Limb (tissue), 2 donors: ENCODE data around the gene DNAI4.
"Not testable (repeated sequence)": the region's sequence is repeated elsewhere in the genome, so short reads cannot be mapped to it uniquely, and the experiment has no call there.

ENCODE experiments used
- DNase-seq, 2 donors: peaks; one replicate each; pipeline ENCODE4 v3.0.0-alpha.2; 2016; ENCODE audit errors: extremely low spot score in 2 of 2

DNAI4 gene

GRCh38 chr1:66840929-66841328 is 83.7 kb downstream of the DNAI4 start:
- no peak for DNase-seq

DNA sequence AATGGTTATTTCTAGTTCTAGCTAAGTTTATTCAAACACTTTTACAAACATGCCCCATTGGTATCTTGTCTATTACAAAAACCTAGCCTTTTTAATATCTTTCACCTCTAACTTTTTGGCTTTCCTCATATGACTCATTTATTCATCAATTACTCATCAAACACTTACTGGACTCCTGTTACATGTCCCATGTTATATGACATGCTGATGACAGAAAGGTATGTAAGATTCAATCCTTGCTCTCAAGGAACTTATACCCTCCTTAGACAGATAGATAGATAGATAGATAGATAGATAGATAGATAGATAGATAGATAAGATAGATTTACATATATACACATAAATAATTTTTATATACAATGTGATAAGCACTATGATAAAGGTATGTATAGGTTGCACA is 89.7 kb downstream of the DNAI4 start:
- no peak for DNase-seq

DNA sequence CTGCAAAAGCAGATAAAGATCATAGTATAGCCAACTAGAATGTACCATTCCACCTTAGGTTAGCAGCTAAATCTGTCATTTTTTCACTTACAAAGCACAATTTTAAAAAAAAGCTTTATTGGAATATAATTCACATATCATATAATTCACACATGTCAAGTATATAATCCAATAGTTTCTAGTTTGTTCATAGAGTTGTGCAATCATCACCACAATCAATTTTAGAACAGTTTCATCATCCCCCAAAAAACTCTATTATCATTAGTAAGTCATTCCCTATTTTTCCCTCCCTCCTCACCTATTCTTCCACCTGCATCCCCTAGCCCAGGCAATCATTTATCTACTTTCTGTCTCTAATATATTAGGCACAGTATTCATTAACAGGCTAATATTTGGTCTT is 91.5 kb downstream of the DNAI4 start:
- DNase-seq: no peak

DNA sequence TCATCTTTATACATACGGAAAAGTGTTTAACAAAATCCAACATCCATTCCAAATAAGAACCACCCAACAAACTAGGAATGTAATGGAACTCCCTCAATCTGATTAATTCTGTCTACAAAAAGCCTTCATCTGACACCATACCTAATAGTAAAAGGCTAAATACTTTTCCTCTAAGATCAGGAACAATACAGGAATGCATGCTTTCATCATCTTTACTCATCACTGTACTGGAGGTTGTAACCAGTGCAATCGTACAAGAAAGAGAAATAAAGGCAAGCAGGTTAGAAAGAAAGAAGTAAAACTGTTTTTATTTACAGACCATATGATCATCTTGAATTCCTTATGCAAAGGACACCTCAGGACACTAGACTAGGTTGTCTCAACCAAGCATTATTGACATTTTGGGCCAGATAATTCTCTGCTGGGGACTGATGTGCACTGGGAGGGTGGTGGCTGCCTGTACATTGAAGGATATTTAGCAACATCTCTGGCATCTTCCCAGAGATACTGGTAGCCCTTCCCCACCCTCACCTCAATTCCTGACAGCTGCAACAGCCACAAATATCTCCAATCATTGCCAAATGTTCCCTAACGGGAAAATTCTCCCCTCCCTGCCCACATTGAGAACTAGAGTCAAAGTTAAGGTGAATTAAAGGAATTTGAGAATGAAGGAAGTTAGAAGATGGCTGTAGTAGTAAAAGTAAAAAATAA is 93.0 kb downstream of the DNAI4 start:
- no peak for DNase-seq

- no peak for DNase-seq
Observed at GRCh38 chr1:66824771-66825170, 99.9 kb downstream of the DNAI4 start.

DNA sequence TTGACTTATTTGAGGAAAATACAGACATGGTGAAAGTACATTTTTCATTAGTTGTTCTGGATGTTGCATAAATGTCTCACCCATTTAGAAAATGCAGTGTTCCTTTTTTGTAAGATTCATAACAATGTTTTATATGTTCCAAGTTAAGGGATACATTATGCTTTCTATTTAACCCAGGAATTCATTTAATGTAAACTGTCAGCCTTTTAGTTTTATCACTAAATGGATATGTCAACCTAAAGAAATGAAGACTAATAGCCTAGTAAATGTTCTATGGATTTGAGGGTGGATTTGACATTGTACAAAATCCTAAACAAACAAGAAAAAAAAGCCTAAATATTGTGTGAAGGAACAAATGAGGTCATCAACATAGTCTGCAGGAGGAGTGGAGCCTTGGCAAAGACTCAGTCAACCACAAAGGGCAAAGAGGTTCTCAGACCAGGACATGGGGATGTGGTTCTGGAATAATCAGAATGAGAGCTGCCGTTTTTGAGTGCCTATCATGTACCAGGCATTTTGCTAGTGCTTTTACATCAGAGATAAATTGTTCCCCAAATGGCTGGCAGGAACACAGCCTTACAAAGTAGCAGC is 114.8 kb downstream of the DNAI4 start:
- no peak for DNase-seq

DNA sequence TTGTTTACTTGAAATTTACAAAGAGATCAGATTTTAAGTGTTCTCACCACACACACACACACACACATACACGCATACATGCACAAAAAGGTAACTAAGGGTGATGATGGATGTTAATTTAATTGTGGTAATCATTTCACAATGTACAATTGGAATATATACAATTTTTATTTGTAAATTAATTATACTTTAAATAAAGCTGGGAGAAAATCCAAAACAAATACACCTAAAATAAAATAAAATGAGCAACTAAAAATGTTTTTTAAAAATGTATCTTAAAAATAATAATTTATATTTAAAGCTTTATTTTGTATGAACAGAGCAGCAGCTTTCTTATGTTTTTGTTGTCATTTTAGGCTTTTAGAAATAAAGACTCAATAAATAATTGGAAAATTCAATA is 115.4 kb downstream of the DNAI4 start:
- DNase-seq: no peak

DNA sequence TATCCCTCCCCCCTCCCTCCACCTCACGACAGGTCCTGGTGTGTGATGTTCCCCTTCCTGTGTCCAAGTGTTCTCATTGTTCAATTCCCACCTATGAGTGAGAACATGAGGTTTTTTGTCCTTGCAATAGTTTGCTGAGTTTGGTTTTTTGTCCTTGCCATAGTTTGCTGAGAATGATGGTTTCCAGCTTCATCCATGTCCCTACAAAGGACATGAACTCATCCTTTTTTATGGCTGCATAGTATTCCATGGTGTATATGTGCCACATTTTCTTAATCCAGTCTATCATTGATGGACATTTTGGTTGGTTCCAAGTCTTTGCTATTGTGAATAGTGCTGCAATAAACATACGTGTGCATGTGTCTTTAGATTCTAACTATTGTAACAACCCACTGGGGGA is 128.8 kb downstream of the DNAI4 start:
- DNase-seq: not testable (repeated sequence)

DNA sequence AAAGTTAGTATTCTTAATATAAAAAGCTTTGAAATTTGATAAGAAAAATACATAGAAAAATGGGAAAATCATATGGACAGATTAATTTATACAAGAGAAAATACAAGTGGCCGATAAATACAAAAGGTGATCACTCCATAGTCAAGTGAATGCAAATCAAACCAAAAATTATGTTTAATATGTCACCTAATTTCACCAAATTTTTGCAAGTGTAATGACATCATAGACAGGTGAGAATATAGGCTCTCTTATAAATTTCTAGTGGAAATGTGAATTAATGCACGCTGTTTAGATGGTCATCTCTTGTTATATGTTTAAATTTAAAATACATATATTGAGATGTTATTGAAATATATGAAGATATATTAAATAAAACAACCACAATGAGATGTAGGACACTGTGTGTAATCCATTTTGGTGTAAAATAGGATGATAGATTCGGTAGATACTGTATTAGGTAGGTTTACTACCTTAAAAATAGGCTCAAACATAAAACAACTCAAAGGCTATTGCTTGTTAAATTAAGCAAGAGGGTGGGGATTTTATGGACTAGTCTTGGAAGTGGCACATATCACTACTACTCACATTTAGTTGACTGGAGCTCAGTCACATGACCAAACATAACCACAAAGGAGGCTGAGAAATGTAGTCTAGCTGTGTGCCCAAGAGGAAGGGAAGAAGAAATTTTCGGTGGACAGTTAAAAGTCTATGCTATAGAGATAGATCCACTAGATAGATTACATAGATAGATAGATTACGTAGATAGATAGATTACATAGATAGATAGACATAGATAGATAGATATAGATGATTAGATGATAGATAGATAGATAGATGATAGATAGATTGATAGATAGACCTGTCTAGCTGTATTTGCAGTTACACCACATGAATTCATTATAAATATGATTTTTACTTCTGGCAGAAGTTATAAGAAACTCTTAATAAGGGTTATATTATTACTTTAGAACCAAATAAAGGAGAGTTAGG is 132.7 kb downstream of the DNAI4 start:
- DNase-seq: no peak

DNA sequence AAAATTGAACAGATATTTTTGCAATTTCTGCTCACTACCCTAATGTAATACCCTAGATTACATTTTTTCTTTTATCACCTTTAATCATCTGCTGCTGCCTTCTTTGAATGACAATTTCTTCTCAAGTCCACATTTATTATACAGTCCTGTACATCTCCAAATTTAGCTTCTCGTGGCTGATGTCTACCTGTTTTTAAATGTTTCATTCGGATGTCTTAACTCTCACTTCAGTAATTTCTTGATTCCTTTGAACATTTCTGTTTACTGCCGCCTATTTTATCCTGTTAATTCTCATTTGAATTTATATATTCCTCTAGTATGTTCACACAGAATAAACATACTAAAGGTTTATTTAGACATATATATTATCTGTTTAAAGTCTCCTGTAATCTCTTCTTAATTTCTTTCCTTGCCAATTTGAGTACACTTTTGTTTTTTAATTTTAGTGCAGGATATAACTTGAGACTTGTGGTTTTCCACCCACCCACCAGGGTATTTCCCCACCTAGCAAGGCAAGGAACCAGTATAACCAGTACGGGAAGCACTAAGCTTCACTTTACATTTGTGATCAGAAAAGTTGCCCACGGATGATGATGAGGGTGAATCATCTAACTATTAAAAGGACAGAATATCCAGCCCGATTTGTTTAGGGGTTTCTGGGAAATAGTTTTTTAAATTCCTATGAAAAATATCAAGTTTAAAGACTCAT is 136.3 kb downstream of the DNAI4 start:
- DNase-seq: no peak

- no peak for DNase-seq
Observed at GRCh38 chr1:66787641-66788040, 137.0 kb downstream of the DNAI4 start.

DNA sequence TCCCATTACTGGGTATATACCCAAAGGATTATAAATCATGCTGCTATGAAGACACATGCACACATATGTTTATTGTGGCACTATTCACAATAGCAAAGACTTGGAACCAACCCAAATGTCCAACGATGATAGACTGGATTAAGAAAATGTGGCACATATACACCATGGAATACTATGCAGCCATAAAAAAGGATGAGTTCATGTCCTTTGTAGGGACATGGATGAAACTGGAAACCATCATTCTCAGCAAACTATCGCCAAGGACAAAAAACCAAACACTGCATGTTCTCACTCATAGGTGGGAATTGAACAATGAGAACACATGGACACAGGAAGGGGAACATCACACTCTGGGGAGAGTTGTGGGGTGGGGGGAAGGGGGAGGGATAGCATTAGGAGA is 138.9 kb downstream of the DNAI4 start:
- not testable (repeated sequence) for DNase-seq

DNA sequence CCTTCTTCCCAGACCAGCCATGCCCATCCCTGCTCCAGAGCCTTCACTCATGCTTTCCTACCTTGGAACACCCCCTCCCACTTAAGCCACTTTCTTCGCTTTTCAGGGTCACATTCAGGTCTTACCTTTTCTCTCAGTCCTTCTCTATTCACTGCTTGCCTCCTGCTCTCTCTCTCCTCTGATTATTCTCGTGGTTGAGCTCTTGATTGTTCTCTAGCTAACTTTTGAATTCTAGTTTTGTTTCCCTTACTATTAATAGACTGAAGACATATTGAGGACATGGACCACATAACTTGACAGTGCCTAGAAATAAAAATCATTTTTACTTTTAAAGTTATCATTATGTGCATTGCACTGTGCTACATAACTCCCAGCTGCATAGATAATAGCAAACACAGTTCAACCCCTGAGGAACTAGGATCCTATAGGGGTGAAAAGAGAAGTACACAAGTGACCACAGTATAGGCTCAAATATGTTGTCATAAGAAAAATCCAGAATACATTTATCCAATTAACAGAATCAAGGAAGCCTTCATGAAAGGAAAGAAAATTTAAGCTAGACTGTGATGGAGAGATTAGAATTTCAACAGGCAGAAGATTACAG is 145.1 kb downstream of the DNAI4 start:
- DNase-seq: no peak

- DNase-seq: no peak
Observed at GRCh38 chr1:66778969-66779368, 145.7 kb downstream of the DNAI4 start.

- DNase-seq: no peak
Observed at GRCh38 chr1:66778266-66778665, 146.4 kb downstream of the DNAI4 start.

GRCh38 chr1:66777831-66778230 is 146.8 kb downstream of the DNAI4 start:
- no peak for DNase-seq

- DNase-seq: no peak
Observed at GRCh38 chr1:66775646-66776045, 149.0 kb downstream of the DNAI4 start.

- no peak for DNase-seq
Observed at GRCh38 chr1:66774438-66774837, 150.2 kb downstream of the DNAI4 start.

- no peak for DNase-seq
Observed at GRCh38 chr1:66773227-66773626, 151.4 kb downstream of the DNAI4 start.

- DNase-seq: no peak
Observed at GRCh38 chr1:66770694-66771093, 154.0 kb downstream of the DNAI4 start.

- no peak for DNase-seq
Observed at GRCh38 chr1:66770240-66770639, 154.4 kb downstream of the DNAI4 start.
